Transverse colon (tissue), 4 donors: Measurements from ENCODE around the gene RGS4.

Experiments used
- POLR2AphosphoS5 ChIP-seq, 3 donors: sonication (generic); formaldehyde crosslinking; IDR thresholded peaks; one replicate each; pipeline ENCODE4 v1.6.1; 2016; ENCODE audit warnings: antibody characterized with exemption in 3 of 3
- TF ChIP-seq, protein P1 (sequence below), 5 experiments: fragments of 200-600 bp in 3 of 5; fragments of 450-650 bp in 2 of 5; sonication (generic) in 3 of 5; IDR thresholded peaks; 1 replicate in 2 of 5; 2 replicates in 3 of 5; pipeline ENCODE4 v1.5.1; 2016 to 2017; ENCODE audit warnings: antibody characterized with exemption in 5 of 5, inconsistent platforms in 3 of 5, mild to moderate bottlenecking in 2 of 5, moderate library complexity in 1 of 5

DNA sequence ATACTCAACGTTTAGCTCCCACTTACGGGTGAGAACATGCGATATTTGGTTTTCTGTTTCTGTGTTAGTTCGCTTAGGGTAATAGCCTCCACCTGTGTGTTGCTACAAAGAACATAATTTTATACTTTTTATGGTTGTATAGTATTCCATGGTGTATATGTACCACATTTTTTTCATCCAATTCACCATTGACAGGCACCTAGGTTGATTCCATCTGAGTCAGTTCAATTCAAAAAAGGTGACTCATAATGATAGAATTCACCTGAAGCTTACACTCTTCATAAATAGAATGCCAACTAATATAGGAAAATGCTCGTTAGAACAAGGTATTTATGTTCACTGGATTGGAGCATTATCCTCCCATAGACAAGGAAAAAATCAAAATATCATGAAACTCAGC is 38.5 kb downstream of the RGS4 start:
- TF ChIP-seq, protein P1, sequence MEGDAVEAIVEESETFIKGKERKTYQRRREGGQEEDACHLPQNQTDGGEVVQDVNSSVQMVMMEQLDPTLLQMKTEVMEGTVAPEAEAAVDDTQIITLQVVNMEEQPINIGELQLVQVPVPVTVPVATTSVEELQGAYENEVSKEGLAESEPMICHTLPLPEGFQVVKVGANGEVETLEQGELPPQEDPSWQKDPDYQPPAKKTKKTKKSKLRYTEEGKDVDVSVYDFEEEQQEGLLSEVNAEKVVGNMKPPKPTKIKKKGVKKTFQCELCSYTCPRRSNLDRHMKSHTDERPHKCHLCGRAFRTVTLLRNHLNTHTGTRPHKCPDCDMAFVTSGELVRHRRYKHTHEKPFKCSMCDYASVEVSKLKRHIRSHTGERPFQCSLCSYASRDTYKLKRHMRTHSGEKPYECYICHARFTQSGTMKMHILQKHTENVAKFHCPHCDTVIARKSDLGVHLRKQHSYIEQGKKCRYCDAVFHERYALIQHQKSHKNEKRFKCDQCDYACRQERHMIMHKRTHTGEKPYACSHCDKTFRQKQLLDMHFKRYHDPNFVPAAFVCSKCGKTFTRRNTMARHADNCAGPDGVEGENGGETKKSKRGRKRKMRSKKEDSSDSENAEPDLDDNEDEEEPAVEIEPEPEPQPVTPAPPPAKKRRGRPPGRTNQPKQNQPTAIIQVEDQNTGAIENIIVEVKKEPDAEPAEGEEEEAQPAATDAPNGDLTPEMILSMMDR (IDR thresholded peaks at IDR 0.05), result no peak
- no peak for TF ChIP-seq POLR2AphosphoS5 (IDR thresholded peaks at IDR 0.05)
